Common myeloid progenitor, CD34-positive (primary cell): Measurements from ENCODE around the gene PDGFA.

Source experiments
- CTCF ChIA-PET: fragments of 350-600 bp; sonication (Branson Sonifier 250); formaldehyde crosslinking; loops from one replicate; lab custom pipeline; 2021; ENCODE audit warnings: antibody characterized with exemption; lab: Charles Lee
- POLR2A ChIA-PET: fragments of 350-600 bp; sonication (Branson Sonifier 250); formaldehyde crosslinking; loops from one replicate; lab custom pipeline; 2021; ENCODE audit warnings: antibody characterized with exemption; lab: Charles Lee
- DNase-seq, 3 donors: peaks; one replicate each; pipeline versions ENCODE4 v3.0.0 to v3.0.0-alpha.2; 2013
- H3K27ac ChIP-seq, 2 experiments: 1 replicate in 1 of 2; 2 replicates in 1 of 2; pipeline ENCODE4 v1.7.0; 2013; ENCODE audit warnings: inconsistent platforms in 2 of 2, low read length in 2 of 2, mild to moderate bottlenecking in 2 of 2, low read depth in 1 of 2, moderate library complexity in 1 of 2; ENCODE audit not compliant: severe bottlenecking in 2 of 2, insufficient read depth in 1 of 2, poor library complexity in 1 of 2
- H3K27me3 ChIP-seq, 5 experiments: replicated peaks in 2 of 5; 1 replicate in 3 of 5; 2 replicates in 2 of 5; pipeline versions ENCODE4 v1.6.1 to v1.7.0; 2013; ENCODE audit warnings: low read length in 4 of 5, mild to moderate bottlenecking in 2 of 5, moderate library complexity in 2 of 5, inconsistent platforms in 1 of 5; ENCODE audit not compliant: insufficient read depth in 5 of 5, control insufficient read depth in 4 of 5
- H3K36me3 ChIP-seq, 4 experiments: 1 replicate in 2 of 4; 2 replicates in 2 of 4; pipeline versions ENCODE4 v1.6.1 to v1.7.0; 2013; ENCODE audit warnings: low read length in 3 of 4, control low read depth in 1 of 4, mild to moderate bottlenecking in 1 of 4; ENCODE audit not compliant: control insufficient read depth in 4 of 4, insufficient read depth in 4 of 4
- H3K4me1 ChIP-seq, 4 experiments: 1 replicate in 3 of 4; 2 replicates in 1 of 4; pipeline versions ENCODE4 v1.6.1 to v1.7.1; 2013; ENCODE audit warnings: low read length in 3 of 4, mild to moderate bottlenecking in 3 of 4, control low read depth in 1 of 4, inconsistent platforms in 1 of 4, moderate library complexity in 1 of 4; ENCODE audit not compliant: control insufficient read depth in 4 of 4, insufficient read depth in 4 of 4; ENCODE audit errors: control extremely low read depth in 1 of 4
- H3K4me3 ChIP-seq, 7 experiments: 1 replicate in 4 of 7; 2 replicates in 3 of 7; pipeline versions ENCODE4 v1.5.1 to v1.7.0; 2013; ENCODE audit warnings: mild to moderate bottlenecking in 7 of 7, low read length in 6 of 7, moderate library complexity in 6 of 7, inconsistent platforms in 2 of 7, low read depth in 2 of 7, control low read depth in 1 of 7; ENCODE audit not compliant: insufficient read depth in 4 of 7, control insufficient read depth in 1 of 7; ENCODE audit errors: extremely low read depth in 1 of 7
- H3K9me3 ChIP-seq, 5 experiments: 1 replicate in 4 of 5; 2 replicates in 1 of 5; pipeline versions ENCODE4 v1.6.1 to v1.7.1; 2013; ENCODE audit warnings: low read length in 4 of 5, mild to moderate bottlenecking in 2 of 5, inconsistent platforms in 1 of 5, low read depth in 1 of 5, moderate library complexity in 1 of 5; ENCODE audit not compliant: control insufficient read depth in 4 of 5, insufficient read depth in 2 of 5; ENCODE audit errors: control extremely low read depth in 1 of 5
- WGBS: methylation state at CpG from one replicate; pipeline ENCODE4 v1.1.5; 2013; ENCODE audit not compliant: insufficient coverage; 5-methylcytosine and 5-hydroxymethylcytosine counted together

Gene PDGFA

DNA sequence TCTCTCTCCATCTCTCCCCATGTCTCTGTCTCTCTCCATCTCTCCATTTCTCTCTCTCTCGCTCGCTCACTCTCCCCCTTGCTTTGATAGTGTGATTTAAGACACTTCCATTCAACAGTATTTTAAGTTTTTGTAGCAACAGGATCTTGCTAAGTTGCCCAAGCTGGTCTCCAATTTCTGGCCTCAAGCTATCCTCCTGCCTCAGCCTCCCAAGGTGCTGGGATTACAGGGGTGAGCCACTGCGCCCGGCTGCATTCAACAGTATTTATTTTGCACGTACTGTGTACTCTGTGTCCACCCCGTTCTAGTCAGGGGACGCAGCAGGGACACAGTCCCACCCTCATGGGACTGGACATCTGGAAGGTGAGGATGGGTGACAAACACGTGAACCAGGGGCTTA lies 14.4 kb upstream of the PDGFA start:
- WGBS: 97% methylated on average over 6 of the region's 8 CpGs

DNA sequence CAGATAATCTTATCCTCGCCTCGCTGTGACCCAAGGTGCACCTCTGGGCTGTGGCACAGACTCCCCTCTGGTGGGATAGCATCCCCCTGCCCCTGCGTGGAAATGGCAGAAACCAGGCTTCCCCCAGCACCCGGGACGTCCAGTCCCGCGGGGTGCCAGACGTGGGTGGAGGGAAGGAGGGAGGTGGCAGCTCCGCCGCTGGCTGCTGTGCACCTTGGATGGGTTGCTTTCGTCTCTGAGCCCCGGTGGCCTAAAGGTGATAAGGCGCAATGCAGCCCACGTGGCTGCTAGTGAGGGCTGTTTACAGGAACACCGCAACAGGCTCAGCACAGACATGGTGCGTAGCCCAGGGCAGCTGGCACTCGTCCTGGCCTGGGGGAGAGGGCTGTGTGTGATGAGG lies 13.6 kb upstream of the PDGFA start:
- peaks cover 0 to 9% (median 0%) of the 10 kb centered on the region in 5 experiments for H3K27me3 ChIP-seq
- ChIA-PET POLR2A (no interaction called here), CTCF (no interaction called here)
- H3K27ac ChIP-seq: no peak overlapping the region
- H3K4me3 ChIP-seq: no peak overlapping the region
- H3K9me3 ChIP-seq: no peaks in the 10 kb centered on the region
- H3K36me3 ChIP-seq: no peaks in the 10 kb centered on the region
- peaks cover 0 to 5% (median 2%) of the 10 kb centered on the region in 4 experiments for H3K4me1 ChIP-seq
- 83% methylated on average over 13 of the region's 17 CpGs for WGBS
- no peak for DNase-seq

More for the DNA sequence above, 14.4 kb upstream of the PDGFA start:
- ChIA-PET POLR2A (no interaction called here), CTCF (no interaction called here)
- Histone ChIP-seq H3K4me1 (peaks cover 0 to 9% (median 7%) of the 10 kb centered on the region in 4 experiments), H3K4me3 (no peak overlapping the region), H3K9me3 (no peaks in the 10 kb centered on the region), H3K36me3 (no peaks in the 10 kb centered on the region), H3K27me3 (peaks cover 0 to 9% (median 0%) of the 10 kb centered on the region in 5 experiments), H3K27ac (no peak overlapping the region)
- no peak for DNase-seq

DNA sequence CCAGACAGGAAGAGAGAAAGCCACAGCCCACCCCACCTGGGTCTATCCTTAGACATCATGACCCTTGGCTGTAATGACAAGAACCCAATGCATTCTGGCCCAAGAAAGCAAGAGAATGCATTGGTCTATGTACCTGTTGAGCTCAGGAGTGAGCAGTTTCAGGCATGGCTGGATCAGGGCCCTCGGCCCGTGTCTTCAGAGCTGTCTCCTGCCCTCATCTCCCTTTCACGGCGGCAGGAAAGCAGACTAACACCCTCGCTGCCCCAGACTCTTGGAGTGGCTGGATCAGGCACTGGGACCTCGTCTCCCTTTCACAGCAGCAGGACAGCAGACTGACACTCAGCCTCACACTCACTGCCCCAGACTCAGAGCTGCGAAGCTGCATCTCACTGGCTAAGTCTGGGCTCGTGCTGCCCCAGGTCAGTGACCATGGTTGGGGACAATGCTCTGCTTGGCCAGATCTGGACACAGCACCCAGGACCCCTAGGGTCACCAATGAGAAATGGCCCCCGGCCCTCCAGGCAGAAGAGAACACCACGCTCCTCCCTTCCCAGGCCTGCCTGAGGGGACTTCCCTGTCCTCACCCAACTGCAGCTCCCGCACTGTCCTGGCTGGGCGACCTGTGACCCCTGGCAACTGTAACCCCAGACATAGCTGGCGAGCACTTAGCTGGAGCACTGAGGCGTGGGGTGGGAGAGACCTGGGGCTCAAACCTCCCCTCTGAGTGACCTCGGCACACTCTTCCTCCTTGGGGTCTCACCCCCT lies 12.9 kb upstream of the PDGFA start:
- no peak overlapping the region for H3K27ac ChIP-seq
- no peak overlapping the region for H3K4me3 ChIP-seq
- no peaks in the 10 kb centered on the region for H3K9me3 ChIP-seq
- DNase-seq: no peak
- H3K4me1 ChIP-seq: no peaks in the 10 kb centered on the region
- ChIA-PET CTCF (no interaction called here), POLR2A (no interaction called here)
- H3K36me3 ChIP-seq: no peaks in the 10 kb centered on the region
- H3K27me3 ChIP-seq: peaks cover 0 to 9% (median 0%) of the 10 kb centered on the region in 5 experiments
- WGBS: 93% methylated on average over 15 of the region's 15 CpGs

DNA sequence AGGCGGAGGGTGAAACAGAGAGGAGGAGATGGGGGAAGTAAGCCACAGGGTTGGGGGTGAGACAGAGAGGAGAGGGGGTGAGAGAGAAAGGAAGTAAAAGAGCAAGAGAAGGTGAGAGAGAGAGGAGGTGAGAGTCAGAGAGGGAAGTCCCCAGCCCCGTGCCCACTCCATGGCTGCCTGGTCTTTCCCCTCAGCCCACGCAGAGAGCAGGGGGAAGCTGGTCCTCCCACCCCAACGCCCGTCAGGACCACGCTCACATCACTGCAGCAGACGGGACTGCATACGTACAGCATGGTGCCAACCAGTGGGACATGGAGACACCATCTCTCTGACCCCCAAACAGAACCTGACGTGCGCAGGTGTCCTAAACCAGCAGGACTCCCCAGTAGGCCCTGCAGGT lies 12.1 kb upstream of the PDGFA start:
- 51% methylated on average over 4 of the region's 10 CpGs for WGBS
- Histone ChIP-seq H3K4me1 (no peaks in the 10 kb centered on the region), H3K27me3 (peaks cover 0 to 9% (median 0%) of the 10 kb centered on the region in 5 experiments), H3K27ac (no peak overlapping the region), H3K36me3 (no peaks in the 10 kb centered on the region), H3K4me3 (no peak overlapping the region), H3K9me3 (peaks cover 0 to 4% (median 0%) of the 10 kb centered on the region in 5 experiments)
- CTCF ChIA-PET: no interaction called here
- DNase-seq: peak in 1 of 3 donors; percentile 28
- POLR2A ChIA-PET: no interaction called here

DNA sequence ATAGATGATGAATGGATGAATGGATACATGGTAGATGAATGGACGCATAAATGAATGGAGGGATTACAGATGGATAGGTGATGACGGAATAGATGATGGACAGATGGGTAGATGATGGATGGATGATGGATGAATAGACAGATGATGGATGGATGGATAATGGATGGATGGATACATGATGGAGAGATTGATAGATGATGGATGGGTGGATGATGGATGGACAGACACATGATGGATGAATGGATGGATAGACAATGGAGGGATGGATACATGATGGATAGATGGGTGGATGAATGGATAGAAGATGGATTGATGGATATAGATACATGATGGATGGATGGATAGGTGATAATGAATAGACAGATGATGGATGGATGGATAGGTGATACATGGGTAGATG lies 8.8 kb upstream of the PDGFA start:
- no peak overlapping the region for H3K4me3 ChIP-seq
- peaks cover 0 to 38% (median 11%) of the 10 kb centered on the region in 5 experiments for H3K27me3 ChIP-seq
- no peak overlapping the region for H3K27ac ChIP-seq
- H3K9me3 ChIP-seq: peaks cover 0 to 4% (median 0%) of the 10 kb centered on the region in 5 experiments
- no peaks in the 10 kb centered on the region for H3K36me3 ChIP-seq
- no peaks in the 10 kb centered on the region for H3K4me1 ChIP-seq
- no peak for DNase-seq
- whole genome bisulfite sequencing: 95% methylated on average over 2 of the region's 2 CpGs
- CTCF ChIA-PET: interaction anchor here (1.8 kb wide), 1 partner anchor 9 kb away, joined by 7 read pairs; no protein-coding TSS in a partner anchor
- POLR2A ChIA-PET: no interaction called here

DNA sequence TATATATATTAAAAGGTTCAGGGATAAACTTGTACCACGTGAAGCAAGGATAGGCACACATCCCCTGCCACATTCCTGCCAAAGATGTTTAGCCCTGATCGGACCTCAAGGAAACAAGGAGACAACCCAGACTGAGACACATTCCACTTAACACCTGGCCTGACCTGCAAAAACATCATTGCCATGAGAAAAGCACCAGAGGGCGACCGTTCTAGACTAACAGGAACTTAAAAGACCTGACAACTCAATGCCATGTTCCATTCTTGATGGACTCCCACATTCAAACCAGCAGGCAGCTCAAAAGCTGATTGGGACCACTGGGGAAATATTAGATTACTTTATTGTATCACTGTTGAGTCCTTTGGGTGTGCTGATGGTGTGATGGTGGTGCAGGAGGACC lies 8.1 kb upstream of the PDGFA start:
- H3K36me3 ChIP-seq: no peaks in the 10 kb centered on the region
- DNase-seq: no peak
- H3K27me3 ChIP-seq: peaks cover 0 to 45% (median 18%) of the 10 kb centered on the region in 5 experiments
- ChIA-PET CTCF (interaction anchor here (1.8 kb wide), 1 partner anchor 10 kb away, joined by 7 read pairs; no protein-coding TSS in a partner anchor), POLR2A (no interaction called here)
- no peak overlapping the region for H3K4me3 ChIP-seq
- peaks cover 0 to 4% (median 1%) of the 10 kb centered on the region in 4 experiments for H3K4me1 ChIP-seq
- 100% methylated on average over 1 of the region's 4 CpGs for WGBS
- H3K27ac ChIP-seq: no peak overlapping the region
- peaks cover 0 to 4% (median 0%) of the 10 kb centered on the region in 5 experiments for H3K9me3 ChIP-seq

DNA sequence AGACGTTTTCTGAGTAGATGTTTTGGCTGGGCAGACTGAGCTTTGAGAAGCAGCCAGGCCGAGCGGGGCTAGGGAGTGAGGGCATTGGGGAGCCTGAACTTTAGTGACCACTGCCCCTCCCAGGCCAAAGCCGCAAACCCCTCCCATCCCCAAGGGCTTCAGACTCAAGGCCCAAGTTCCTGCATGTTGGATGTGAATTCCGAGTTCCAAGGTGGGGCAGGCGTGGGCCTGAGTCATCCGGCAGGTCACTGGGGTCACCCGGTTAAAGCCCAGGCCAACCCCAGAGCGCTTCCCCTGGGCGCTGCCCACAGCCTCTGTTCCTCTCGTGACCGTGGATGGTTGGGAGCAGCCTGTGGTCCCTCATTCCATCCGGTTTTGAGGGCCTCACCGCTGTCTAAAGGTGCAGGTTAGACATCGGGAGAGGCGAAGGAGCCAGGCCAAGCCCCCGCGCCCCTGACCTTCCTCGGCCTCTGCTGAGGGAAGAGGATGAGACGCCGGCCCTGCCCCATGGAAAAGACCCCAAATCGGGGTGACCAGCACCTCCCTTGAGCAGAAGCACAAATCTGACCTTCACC lies 6.9 kb upstream of the PDGFA start:
- no peak overlapping the region for H3K4me3 ChIP-seq
- H3K27me3 ChIP-seq: peaks cover 0 to 54% (median 19%) of the 10 kb centered on the region in 5 experiments
- no peak overlapping the region for H3K27ac ChIP-seq
- peaks cover 0 to 4% (median 0%) of the 10 kb centered on the region in 5 experiments for H3K9me3 ChIP-seq
- ChIA-PET CTCF (interaction anchor here (1.2 to 1.8 kb wide), 2 partner anchors 11 to 205 kb away, joined by 3 to 7 read pairs; no protein-coding TSS in a partner anchor), POLR2A (no interaction called here)
- 97% methylated on average over 18 of the region's 22 CpGs for WGBS
- no peaks in the 10 kb centered on the region for H3K36me3 ChIP-seq
- DNase-seq: no peak
- H3K4me1 ChIP-seq: peaks cover 0 to 15% (median 13%) of the 10 kb centered on the region in 4 experiments
